GM23338 (cell line): ENCODE measurements around the gene GRID1.
A peak's percentile ranks its signal among the peaks of the same experiment; 100 is the strongest.

ENCODE experiments used
- CREB1 ChIP-seq: fragments of 250-450 bp; sonication (Bioruptor Pico); IDR thresholded peaks from 2 replicates; pipeline ENCODE4 v1.5.0; 2020; ENCODE audit warnings: low read depth, mild to moderate bottlenecking, moderate library complexity
- CTCF ChIP-seq, 2 experiments: fragments of 200-600 bp in 1 of 2; sonication (generic) in 1 of 2; conservative IDR thresholded peaks; 2 replicates each; pipeline versions ENCODE4 v1.5.1 to v1.6.1; 2016 to 2017; ENCODE audit warnings: antibody characterized with exemption in 2 of 2, low read depth in 2 of 2, mild to moderate bottlenecking in 2 of 2, moderate library complexity in 1 of 2
- ETS1 ChIP-seq: IDR thresholded peaks from 2 replicates; pipeline ENCODE4 v1.6.1; 2016; ENCODE audit warnings: antibody characterized with exemption
- EZH2 ChIP-seq: fragments of 200-600 bp; sonication (generic); IDR thresholded peaks from one replicate; pipeline ENCODE4 v1.8.0; 2017; ENCODE audit warnings: antibody characterized with exemption, mild to moderate bottlenecking, low read depth; ENCODE audit not compliant: unreplicated experiment
- POLR2AphosphoS5 ChIP-seq: IDR thresholded peaks from 2 replicates; pipeline ENCODE4 v1.6.1; 2016; ENCODE audit warnings: antibody characterized with exemption, low read depth

GRCh38 chr10:86291616-86292340, 74.8 kb downstream of the GRID1 start:
- peak; percentile 44 to 70 for TF ChIP-seq CTCF (conservative IDR thresholded peaks at IDR 0.05; ENCODE audit: low read depth in 2 of 2)
- no peak for TF ChIP-seq ETS1
- no peak for TF ChIP-seq POLR2AphosphoS5
- no peak for TF ChIP-seq EZH2
- no peak for TF ChIP-seq CREB1 (CRISPR knock-in tag)
